Posterior cingulate gyrus (tissue), 11 donors: Measurements from ENCODE around the gene MEX3C.

ENCODE experiments used
- DNase-seq, 10 donors: peaks; one replicate each; pipeline versions ENCODE4 v3.0.0 to v3.0.0-alpha.2; 2020 to 2021; ENCODE audit warnings: mixed read lengths in 3 of 10
- intact Hi-C: fragments of 100-400 bp; cut with DNase I; formaldehyde crosslinking; loops from one replicate; pipeline ENCODE4 v1.15.1; 2023

Gene MEX3C

GRCh38 chr18:51162617-51163016 is 34.9 kb downstream of the MEX3C start:
- DNase-seq: no peak
- intact Hi-C loops: no loop called here

- intact Hi-C loops: no loop called here
- DNase-seq: no peak
These were observed 36.8 kb downstream of the MEX3C start for GRCh38 chr18:51160646-51161045.

GRCh38 chr18:51157215-51157614 is 40.3 kb downstream of the MEX3C start:
- no peak for DNase-seq
- intact Hi-C loops: no loop called here

DNA sequence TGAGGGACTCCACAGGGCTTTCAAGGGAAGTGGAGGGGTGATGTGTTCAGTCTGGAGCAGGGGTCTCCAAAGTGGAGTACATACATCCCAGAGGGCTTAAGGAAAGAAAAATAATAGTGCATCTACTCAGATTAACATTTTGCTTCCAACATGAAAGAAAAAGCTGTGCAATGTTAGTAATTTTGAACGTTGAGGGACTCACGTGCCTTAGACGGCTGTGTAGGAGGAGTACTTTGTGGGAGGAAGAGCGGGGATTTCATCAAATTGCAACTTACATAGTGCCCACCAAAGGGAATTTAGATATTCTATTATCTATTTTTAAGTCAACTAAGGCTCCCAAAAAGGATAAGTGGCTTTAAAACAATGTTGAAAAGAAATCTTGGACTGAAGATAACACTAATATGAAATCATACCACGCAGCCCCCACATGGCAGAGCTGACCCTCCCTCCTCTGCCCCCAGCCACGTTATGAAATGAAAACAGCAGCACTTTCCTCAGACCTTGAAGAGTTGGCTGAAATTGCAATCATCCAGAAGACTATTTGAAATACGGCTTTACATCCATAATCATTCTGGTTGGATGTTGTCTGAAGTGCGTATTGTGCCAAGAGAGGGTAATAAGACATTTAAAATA is 42.9 kb downstream of the MEX3C start:
- DNase-seq: no peak
- intact Hi-C loops: no loop called here

GRCh38 chr18:51153659-51154371 is 43.7 kb downstream of the MEX3C start:
- intact Hi-C loops: no loop called here
- no peak for DNase-seq

- intact Hi-C loops: no loop called here
These were observed 45.6 kb downstream of the MEX3C start for GRCh38 chr18:51151568-51152511.

GRCh38 chr18:51151185-51151567 is 46.3 kb downstream of the MEX3C start:
- DNase-seq: no peak
- intact Hi-C loops: no loop called here

More at GRCh38 chr18:51151568-51152511, 45.6 kb downstream of the MEX3C start:
- no peak for DNase-seq

- DNase-seq: no peak
- intact Hi-C loops: no loop called here
These were observed 47.3 kb downstream of the MEX3C start for GRCh38 chr18:51150113-51150700.

- no peak for DNase-seq
- intact Hi-C loops: no loop called here
These were observed 47.8 kb downstream of the MEX3C start for GRCh38 chr18:51149670-51150069.

- intact Hi-C loops: no loop called here
- DNase-seq: no peak
These were observed 50.6 kb downstream of the MEX3C start for GRCh38 chr18:51146909-51147308.

- intact Hi-C loops: no loop called here
- no peak for DNase-seq
These were observed 58.5 kb downstream of the MEX3C start for GRCh38 chr18:51138936-51139335.

GRCh38 chr18:51137891-51138290 is 59.6 kb downstream of the MEX3C start:
- DNase-seq: no peak
- intact Hi-C loops: no loop called here

- intact Hi-C loops: no loop called here
- DNase-seq: peak in 1 of 10 donors; percentile 83
These were observed 60.3 kb downstream of the MEX3C start for GRCh38 chr18:51137026-51137729.

DNA sequence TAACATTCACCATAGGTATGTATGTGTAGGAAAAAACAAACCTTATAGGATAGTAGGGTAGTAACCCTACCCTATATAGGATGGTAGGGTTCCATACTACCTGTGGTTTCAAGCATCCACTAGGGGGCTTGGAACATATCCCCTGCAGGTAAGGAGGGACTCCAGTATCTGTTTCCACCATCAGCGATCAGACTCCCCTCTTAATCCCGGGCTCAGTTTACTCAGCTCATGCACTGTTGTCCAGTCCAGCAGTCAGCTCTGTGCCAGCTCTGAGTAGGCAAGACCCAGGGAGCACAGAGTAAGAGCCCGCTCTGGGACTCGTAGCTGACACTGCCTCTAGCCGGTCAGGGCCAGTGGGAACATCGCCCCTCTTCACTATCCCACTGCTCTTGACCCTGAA is 61.7 kb downstream of the MEX3C start:
- intact Hi-C loops: no loop called here
- DNase-seq: no peak

- intact Hi-C loops: no loop called here
- no peak for DNase-seq
These were observed 62.1 kb downstream of the MEX3C start for GRCh38 chr18:51135364-51135763.

DNA sequence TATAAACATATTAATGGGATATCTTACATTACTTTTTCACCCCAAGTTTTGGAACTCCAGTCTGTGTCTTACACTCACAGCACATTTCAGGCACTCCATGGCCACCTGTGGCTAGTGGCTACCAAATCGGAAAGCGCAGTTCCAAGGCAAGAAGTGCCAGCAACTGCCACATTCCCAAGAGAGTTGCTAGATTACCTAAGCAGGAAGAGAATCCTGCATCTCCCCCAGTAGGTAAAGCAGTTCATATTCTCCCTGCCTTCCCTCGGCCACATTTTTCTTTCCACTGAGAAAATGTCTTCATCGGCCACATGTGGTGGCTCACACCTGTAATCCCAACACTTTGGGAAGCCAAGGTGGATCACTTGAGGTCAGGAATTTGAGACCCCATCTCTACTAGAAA is 62.8 kb downstream of the MEX3C start:
- intact Hi-C loops: no loop called here
- no peak for DNase-seq

DNA sequence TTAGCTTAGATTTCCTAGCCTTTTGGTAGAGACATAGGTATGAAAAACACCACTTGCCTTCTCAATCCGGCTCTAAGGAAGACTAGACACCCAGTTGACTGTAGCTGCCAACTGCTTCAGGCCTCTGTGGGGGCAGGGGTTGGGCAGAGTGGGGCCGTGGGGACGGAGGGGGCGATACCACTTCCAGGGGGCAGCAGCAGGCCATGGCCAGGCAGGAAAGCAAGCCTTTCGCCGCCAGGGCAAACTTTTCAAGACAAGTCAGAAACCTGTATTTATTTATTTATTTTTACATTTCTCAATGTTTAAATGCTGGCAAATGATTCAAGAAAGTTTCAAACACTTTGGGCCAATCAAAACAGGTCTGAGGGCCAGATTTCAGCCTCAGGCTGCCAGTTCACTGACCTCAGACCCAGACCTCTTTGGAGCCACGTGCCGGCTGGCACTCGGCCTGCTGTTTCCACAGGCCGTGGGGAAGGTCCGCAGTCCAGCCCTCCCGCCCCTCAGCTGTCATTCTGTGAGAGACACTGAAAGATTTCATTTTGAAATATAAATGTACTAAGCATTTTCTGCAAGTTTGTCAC is 63.8 kb downstream of the MEX3C start:
- intact Hi-C loops: no loop called here
- DNase-seq: no peak

DNA sequence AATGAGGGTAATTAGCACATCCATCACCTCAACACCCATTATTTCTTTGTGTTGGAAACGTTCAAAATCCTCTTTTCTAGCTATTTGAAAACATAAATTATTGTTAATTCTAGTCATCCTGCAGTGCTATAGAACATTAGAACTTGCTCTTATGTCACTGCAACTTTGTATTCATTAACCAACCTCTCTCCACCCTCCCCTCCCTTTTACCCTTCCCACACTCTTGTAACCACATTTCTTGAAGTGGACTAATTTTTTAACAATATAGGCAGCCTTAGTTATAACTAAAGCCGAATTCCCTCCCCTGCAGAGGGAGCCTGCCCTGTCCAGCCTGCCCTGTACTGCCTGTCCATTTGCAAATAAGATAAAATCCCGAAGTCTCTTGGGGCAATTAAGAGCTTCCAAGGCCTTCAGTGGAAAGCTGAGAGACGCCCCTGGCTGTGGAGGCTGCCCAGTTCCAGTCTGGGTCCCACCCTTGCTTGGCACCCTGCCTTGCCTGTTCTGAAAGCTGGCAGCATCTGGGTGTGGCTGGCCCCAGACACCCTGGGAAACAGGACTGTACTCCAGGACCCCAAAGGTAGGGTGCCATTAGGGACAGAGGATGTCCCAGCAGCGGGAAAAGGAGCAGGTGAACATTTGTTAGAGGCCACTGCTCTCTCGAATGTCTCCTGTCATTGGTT is 65.1 kb downstream of the MEX3C start:
- intact Hi-C loops: no loop called here
- no peak for DNase-seq

- intact Hi-C loops: no loop called here
- DNase-seq: no peak
These were observed 68.9 kb downstream of the MEX3C start for GRCh38 chr18:51128533-51128932.
